ENCODE results near the gene CDK10. TPM values are rescaled to one million over a fixed set of nuclear protein-coding genes. Genes with fewer than 3 reads are reported as not detected.

The CDK10 gene
- total and polyA plus RNA-seq, 9 of the 15 experiments (the other 6 are each of a cell fraction or from before 2014, with no cell fraction given) = 2.0 to 85.1 (median 40.1) TPM

GRCh38 chr16:89708481-89708931 is 22.0 kb downstream of the CDK10 start (continued):
- TF ChIP-seq E2F4 (CRISPR knock-in tag; IDR thresholded peaks at IDR 0.05; ENCODE audit: low read depth) = no peak

DNA sequence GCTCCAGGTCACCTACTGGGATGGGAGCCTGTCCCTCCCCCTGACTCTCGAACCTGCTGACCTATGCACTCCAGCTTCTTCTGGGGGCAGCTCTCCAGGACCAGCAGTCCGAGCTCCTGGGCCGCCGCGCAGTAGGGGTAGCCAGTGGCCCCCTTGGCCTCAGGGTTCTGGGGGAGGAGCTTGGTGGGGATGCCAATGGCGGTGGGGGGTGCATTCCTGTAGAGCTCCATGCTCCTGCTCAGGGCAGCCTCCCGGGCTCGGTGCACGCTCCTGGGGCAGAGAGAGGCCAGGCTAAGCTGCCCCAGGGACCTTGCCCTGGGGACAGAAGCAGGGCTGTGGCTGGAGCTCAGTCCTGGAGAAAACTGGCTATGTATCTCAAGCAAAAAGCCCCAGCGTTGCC is 22.7 kb downstream of the CDK10 start:
- Histone ChIP-seq H3K36me3 (ENCODE audit: control insufficient read depth, insufficient read depth, low read length) (peaks cover 12% of the 10 kb centered on the region; the same call in 2 of the 3 replicates), H3K27ac (ENCODE audit: extremely low read depth, low read depth, low read length) (no peak overlapping the region), H3K9ac (ENCODE audit: insufficient read depth in 1 of 2, low read depth in 2 of 2, low read length in 2 of 2) (peak overlapping the region in 1 of 2 experiments; percentile 88; a peak in 2 of 4 replicates), H3K27me3 (ENCODE audit: control insufficient read depth in 2 of 2, insufficient read depth in 2 of 2, low read length in 2 of 2) (no peaks in the 10 kb centered on the region), H3K4me1 (replicated peaks in 1 of 2; ENCODE audit: control insufficient read depth in 2 of 2, insufficient read depth in 2 of 2, low read length in 2 of 2) (peaks cover 18 to 81% of the 10 kb centered on the region in 2 experiments; a peak in 4 of 5 replicates), H4K20me1 (replicated peaks; ENCODE audit: control insufficient read depth, insufficient read depth, low read length) (no peaks in the 10 kb centered on the region), H3K79me2 (ENCODE audit: control insufficient read depth, insufficient read depth, low read length) (peaks cover 23% of the 10 kb centered on the region), H3K9me1 (ENCODE audit: control insufficient read depth, insufficient read depth, low read length) (no peaks in the 10 kb centered on the region), H3K9me3 (replicated peaks; ENCODE audit: control insufficient read depth, insufficient read depth, low read depth, low read length) (no peaks in the 10 kb centered on the region), H2AFZ (ENCODE audit: low read depth, low read length) (no peak overlapping the region), H3K4me3 (no peak overlapping the region), H3K4me2 (ENCODE audit: insufficient read depth, low read length) (no peak overlapping the region)
- in situ Hi-C loops (cut with MboI) (no loop called here), intact Hi-C loops (cut with micrococcal nuclease) (loop anchor here (5.0 kb wide), 1 partner anchor 43 kb away; no protein-coding TSS in a partner anchor)
- no peak for DNase-seq (ENCODE audit: extremely low read depth in 1 of 4, low spot score in 3 of 4)
- ATAC-seq = no peak
- POLR2A ChIA-PET = interaction anchor here (0.5 to 4.5 kb wide), 3 partner anchors 9 to 25 kb away, joined by 3 to 45 read pairs (median 3); partner anchors contain the start of gene VPS9D1
- no TSS peak for BruUV-seq (replicated peaks)
- no peak for TF ChIP-seq ETS1 (conservative IDR thresholded peaks at IDR 0.05; ENCODE audit: control insufficient read depth, low read depth, low read length)
- peak; percentile 2 for TF ChIP-seq KDM5B (IDR thresholded peaks at IDR 0.05; ENCODE audit: insufficient replicate concordance, low read depth, low read length)
- WGBS (ENCODE audit: insufficient coverage, low coverage, missing lambda C conversion rate) = 78% methylated on average over 8 of the region's 10 CpGs
- no peak for FAIRE-seq
- CTCF ChIA-PET (ENCODE audit: low intra/inter-chr PET ratio) = no interaction called here
